IMR-90 (cell line): ENCODE measurements around the gene DNAJC3. TPM values are rescaled to one million over a fixed set of nuclear protein-coding genes. Genes with fewer than 3 reads are reported as not detected.

Source experiments
- ATAC-seq: fragments of 200-7000 bp; cut with Tn5 transposase; 2 replicates; pipeline ENCODE4 v1.9.1; 2020; ENCODE audit warnings: low read depth, mild to moderate bottlenecking, moderate library complexity
- BruUV-seq: library from RNA; stranded (reverse); fragments of 400-500 nt; replicated peaks from 2 replicates; lab custom pipeline; 2021; lab: Mats Ljungman, UMichigan
- CTCF ChIA-PET: fragments of 300-600 bp; formaldehyde crosslinking; extraction: SDS; loops from one replicate; lab custom pipeline; 2021; ENCODE audit warnings: antibody characterized with exemption; lab: Yijun Ruan, JAX
- POLR2A ChIA-PET: fragments of 300-600 bp; sonication (Branson Sonifier 250); formaldehyde crosslinking; loops from one replicate; lab custom pipeline; 2022; ENCODE audit warnings: antibody characterized with exemption; ENCODE audit not compliant: unreplicated experiment; lab: Charles Lee
- DNase-seq: peaks from one replicate; pipeline ENCODE4 v3.0.0; 2013
- H2AFZ ChIP-seq: replicated peaks from 2 replicates; pipeline ENCODE3; 2013; ENCODE audit warnings: low read length, mild to moderate bottlenecking; ENCODE audit not compliant: poor library complexity
- H2AK5ac ChIP-seq: 2 replicates; pipeline ENCODE4 v1.6.1; 2013; ENCODE audit warnings: low read depth, low read length, inconsistent platforms
- H2AK9ac ChIP-seq: replicated peaks from 2 replicates; pipeline ENCODE3; 2013; ENCODE audit warnings: mild to moderate bottlenecking, low read depth, low read length, moderate library complexity; ENCODE audit not compliant: poor library complexity
- H2BK120ac ChIP-seq: 2 replicates; pipeline ENCODE4 v1.6.1; 2013; ENCODE audit warnings: low read depth, low read length, inconsistent platforms
- H2BK15ac ChIP-seq: 3 replicates; pipeline ENCODE4 v1.6.1; 2013; ENCODE audit warnings: low read depth, low read length, inconsistent platforms
- H2BK20ac ChIP-seq: 2 replicates; pipeline ENCODE4 v1.6.1; 2013; ENCODE audit warnings: low read depth, mild to moderate bottlenecking, inconsistent platforms, low read length, moderate library complexity
- H2BK5ac ChIP-seq: 2 replicates; pipeline ENCODE4 v1.6.1; 2013; ENCODE audit warnings: mild to moderate bottlenecking, low read depth, low read length, inconsistent platforms; ENCODE audit not compliant: poor library complexity, severe bottlenecking
- H3K14ac ChIP-seq: replicated peaks from 2 replicates; pipeline ENCODE4 v1.6.1; 2013; ENCODE audit warnings: low read depth, low read length, inconsistent platforms
- H3K18ac ChIP-seq: 2 replicates; pipeline ENCODE4 v1.6.1; 2013; ENCODE audit warnings: low read depth, low read length, control low read depth
- H3K23ac ChIP-seq: 2 replicates; pipeline ENCODE4 v1.6.1; 2013; ENCODE audit warnings: low read depth, low read length, inconsistent platforms
- H3K27ac ChIP-seq: 2 replicates; pipeline ENCODE4 v1.5.1; 2013; ENCODE audit warnings: mild to moderate bottlenecking, control low read depth, low read length; ENCODE audit not compliant: insufficient read depth
- H3K27me3 ChIP-seq: 2 replicates; pipeline ENCODE4 v1.6.1; 2013; ENCODE audit warnings: low read length; ENCODE audit not compliant: control insufficient read depth, insufficient read depth
- H3K36me3 ChIP-seq: 2 replicates; pipeline ENCODE4 v1.6.1; 2013; ENCODE audit warnings: low read length, mixed read lengths; ENCODE audit not compliant: control insufficient read depth, insufficient read depth
- H3K4ac ChIP-seq: 2 replicates; pipeline ENCODE4 v1.6.1; 2013; ENCODE audit warnings: low read depth, low read length, inconsistent platforms
- H3K4me1 ChIP-seq: 2 replicates; pipeline ENCODE4 v1.6.1; 2013; ENCODE audit warnings: low read length, mixed read lengths; ENCODE audit not compliant: control insufficient read depth, insufficient read depth
- H3K4me2 ChIP-seq: 2 replicates; pipeline ENCODE4 v1.6.1; 2013; ENCODE audit warnings: low read depth, mild to moderate bottlenecking, control low read depth, low read length, moderate library complexity
- H3K4me3 ChIP-seq: 2 replicates; pipeline ENCODE4 v1.5.1; 2013; ENCODE audit warnings: low read depth, mild to moderate bottlenecking, control low read depth, low read length, moderate library complexity; ENCODE audit not compliant: insufficient read depth
- H3K56ac ChIP-seq: 2 replicates; pipeline ENCODE4 v1.6.1; 2013; ENCODE audit warnings: low read length, inconsistent platforms; ENCODE audit not compliant: insufficient read depth; ENCODE audit errors: extremely low read depth
- H3K79me1 ChIP-seq, 2 experiments: 2 replicates each; pipeline ENCODE4 v1.6.1; 2013; ENCODE audit warnings: low read length in 2 of 2, inconsistent platforms in 1 of 2, low read depth in 1 of 2
- H3K9ac ChIP-seq: 2 replicates; pipeline ENCODE4 v1.6.1; 2013; ENCODE audit warnings: low read depth, low read length, control low read depth
- H3K9me1 ChIP-seq: 2 replicates; pipeline ENCODE4 v1.6.1; 2013; ENCODE audit warnings: low read length, inconsistent platforms; ENCODE audit not compliant: insufficient read depth
- H3K9me3 ChIP-seq: 2 replicates; pipeline ENCODE4 v1.6.1; 2013; ENCODE audit warnings: low read length; ENCODE audit not compliant: control insufficient read depth, insufficient read depth
- H4K20me1 ChIP-seq: 2 replicates; pipeline ENCODE4 v1.6.1; 2013; ENCODE audit warnings: low read length, inconsistent platforms; ENCODE audit not compliant: insufficient read depth
- H4K5ac ChIP-seq: 2 replicates; pipeline ENCODE4 v1.6.1; 2013; ENCODE audit warnings: mild to moderate bottlenecking, low read depth, low read length, control low read depth
- H4K8ac ChIP-seq, 2 experiments: 2 replicates each; pipeline ENCODE4 v1.6.1; 2013; ENCODE audit warnings: low read depth in 2 of 2, low read length in 2 of 2, control low read depth in 1 of 2, inconsistent platforms in 1 of 2
- H4K91ac ChIP-seq: 2 replicates; pipeline ENCODE4 v1.6.1; 2013; ENCODE audit warnings: low read depth, low read length, inconsistent platforms; ENCODE audit not compliant: insufficient read depth
- CEBPB ChIP-seq: IDR thresholded peaks from 2 replicates; pipeline ENCODE4 v1.6.1; 2012; ENCODE audit warnings: low read depth, low read length, improper control_type of control experiment
- CHD1 ChIP-seq: IDR thresholded peaks from 2 replicates; pipeline ENCODE4 v1.6.1; 2012; ENCODE audit warnings: low read depth, low read length, improper control_type of control experiment
- CTCF ChIP-seq: conservative IDR thresholded peaks from 2 replicates; pipeline ENCODE4 v1.5.1; 2012; ENCODE audit warnings: mild to moderate bottlenecking, low read depth, low read length, improper control_type of control experiment
- MXI1 ChIP-seq: IDR thresholded peaks from 2 replicates; pipeline ENCODE4 v1.6.1; 2012; ENCODE audit warnings: low read depth, mild to moderate bottlenecking, low read length, moderate library complexity, borderline replicate concordance
- NFE2L2 ChIP-seq: fragments of 150-350 bp; IDR thresholded peaks from 2 replicates; pipeline ENCODE4 v1.6.1; 2016; ENCODE audit warnings: low read depth, mild to moderate bottlenecking, low read length
- RAD21 ChIP-seq: IDR thresholded peaks from 2 replicates; pipeline ENCODE4 v1.6.1; 2012; ENCODE audit warnings: low read length, improper control_type of control experiment
- RCOR1 ChIP-seq: IDR thresholded peaks from 2 replicates; pipeline ENCODE4 v1.6.1; 2012; ENCODE audit warnings: mild to moderate bottlenecking, low read length, improper control_type of control experiment; ENCODE audit not compliant: insufficient replicate concordance
- SMC3 ChIP-seq: fragments of 150-350 bp; IDR thresholded peaks from 2 replicates; pipeline ENCODE4 v1.6.1; 2016; ENCODE audit warnings: low read depth, mild to moderate bottlenecking, antibody characterized with exemption, low read length, moderate library complexity
- WGBS, 2 experiments: methylation state at CpG; one replicate each; pipeline versions ENCODE4 v1.1.5 to v1.1.7; 2013; ENCODE audit warnings: missing lambda C conversion rate in 2 of 2; ENCODE audit not compliant: insufficient read length in 1 of 2; ENCODE audit errors: extremely low coverage in 2 of 2; 5-methylcytosine and 5-hydroxymethylcytosine counted together
- dilution Hi-C: fragments of 300-500 bp; cut with HindIII; formaldehyde crosslinking; loops from one replicate; pipeline ENCODE4 v1.14.3; 2018; ENCODE audit warnings: low sequenced_read_pairs; ENCODE audit not compliant: unreplicated experiment
- in situ Hi-C: fragments of 300-500 bp; cut with MboI; formaldehyde crosslinking; loops from 3 replicates; pipeline ENCODE4 v1.14.3; 2019; ENCODE audit warnings: low sequenced_read_pairs, inconsistent platforms, mixed read lengths
- intact Hi-C: fragments of 100-400 bp; cut with micrococcal nuclease; formaldehyde crosslinking; loops from 2 replicates; pipeline ENCODE4 v1.10.0; 2022
- polyA plus RNA-seq, 3 experiments: library from polyadenylated mRNA; depleted of rRNA; stranded (reverse); fragments of >200 nt; gene quantifications; 2 replicates each; pipeline ENCODE4 v1.2.3, GENCODE V29; 2012; ENCODE audit warnings: low replicate concordance in 1 of 3
- total RNA-seq: library from RNA; depleted of rRNA; stranded (reverse); fragments of >200 nt; gene quantifications from 2 replicates; pipeline ENCODE4 v1.2.3, GENCODE V29; 2012

Gene DNAJC3
- total and polyA plus RNA-seq, 2 of the 4 experiments (the other 2 are of a cell fraction): 10.7 to 28.5 TPM

GRCh38 chr13:95834134-95834765 is 157.3 kb downstream of the DNAJC3 start:
- DNase-seq: peak; percentile 57
- no peak overlapping the region for H2BK15ac ChIP-seq
- no peak overlapping the region for H3K4me2 ChIP-seq

More at GRCh38 chr13:95834134-95834765, 157.3 kb downstream of the DNAJC3 start:
- dilution Hi-C loops (no loop called here), in situ Hi-C loops (loop anchor here (10.0 kb wide), 1 partner anchor 219 kb away; no protein-coding TSS in a partner anchor), intact Hi-C loops (loop anchor here (1.0 to 2.0 kb wide), 7 partner anchors 158 to 429 kb away; no protein-coding TSS in a partner anchor)
- no CpG with 5 or more reads among the region's 3 CpGs for whole genome bisulfite sequencing, 2 experiments
- Histone ChIP-seq H4K8ac (no peak overlapping the region), H3K9ac (no peak overlapping the region), H3K23ac (no peak overlapping the region), H3K4me3 (no peak overlapping the region), H3K79me1 (no peaks in the 10 kb centered on the region), H2BK120ac (no peak overlapping the region), H4K20me1 (no peaks in the 10 kb centered on the region), H3K36me3 (0 out of 2 replicates have a peak, but pooled peaks cover 2% of the 10 kb centered on the region), H3K18ac (no peak overlapping the region), H4K91ac (no peak overlapping the region), H2BK5ac (no peak overlapping the region), H3K9me1 (no peaks in the 10 kb centered on the region), H3K27ac (no peak overlapping the region), H3K27me3 (no peaks in the 10 kb centered on the region), H2AK5ac (no peak overlapping the region), H2BK20ac (no peak overlapping the region), H2AK9ac (no peak overlapping the region), H4K5ac (no peak overlapping the region), H3K14ac (no peak overlapping the region), H3K56ac (no peak overlapping the region), H2AFZ (no peak overlapping the region), H3K9me3 (no peaks in the 10 kb centered on the region), H3K4me1 (no peaks in the 10 kb centered on the region), H3K4ac (no peak overlapping the region)
- ChIA-PET CTCF (interaction anchor here (0.6 to 2.1 kb wide), 18 partner anchors 10 to 340 kb away, joined by 3 to 12 read pairs (median 5); no protein-coding TSS in a partner anchor), POLR2A (no interaction called here)
- peak; percentile 94 for ATAC-seq
- BruUV-seq: no TSS peak
- no peak for TF ChIP-seq NFE2L2
- TF ChIP-seq MXI1: no peak
- no peak for TF ChIP-seq RCOR1
- peak; percentile 96 for TF ChIP-seq CTCF
- TF ChIP-seq CHD1: no peak
- peak; percentile 94 for TF ChIP-seq RAD21
- no peak for TF ChIP-seq CEBPB
- TF ChIP-seq SMC3: peak; percentile 86
